ENCODE data around the gene INHBA.

Gene INHBA

DNA sequence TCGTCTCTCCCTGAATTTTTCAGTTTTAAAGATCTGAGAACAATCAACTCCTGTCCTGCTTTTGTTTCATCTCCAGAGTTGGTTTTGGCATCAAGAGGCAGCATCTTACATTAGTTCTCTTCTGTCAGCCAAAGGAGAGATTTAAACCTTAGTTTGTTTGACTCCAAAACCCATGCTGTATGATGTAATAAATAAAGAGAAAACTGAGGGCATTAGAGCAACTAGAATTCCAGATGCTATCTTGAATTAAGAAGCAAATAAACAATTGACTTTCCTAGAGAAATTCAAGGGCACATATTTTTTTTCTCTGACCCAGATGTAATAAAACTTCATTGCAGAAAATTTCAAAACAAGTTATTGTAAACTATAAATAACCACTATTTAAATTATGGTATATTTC lies 54.4 kb downstream of the INHBA start:
- Histone ChIP-seq H3K27me3 (ENCODE audit: control insufficient read depth, insufficient read depth, low read length) (no peaks in the 10 kb centered on the region), H3K36me3 (ENCODE audit: control insufficient read depth, insufficient read depth, low read length) (no peaks in the 10 kb centered on the region), H3K9me3 (ENCODE audit: control insufficient read depth, insufficient read depth, low read length) (no peaks in the 10 kb centered on the region), H3K4me1 (ENCODE audit: control insufficient read depth, insufficient read depth, low read length) (peaks cover 2% of the 10 kb centered on the region; the same call in 1 of the 2 replicates), H3K4me3 (ENCODE audit: low read length) (no peak overlapping the region), H3K27ac (ENCODE audit: low read length) (no peak overlapping the region)
- no peak for DNase-seq (ENCODE audit: low read depth, low spot score)
- WGBS (ENCODE audit: insufficient coverage, insufficient read length), result no CpG with 5 or more reads among the region's 1 CpG

DNA sequence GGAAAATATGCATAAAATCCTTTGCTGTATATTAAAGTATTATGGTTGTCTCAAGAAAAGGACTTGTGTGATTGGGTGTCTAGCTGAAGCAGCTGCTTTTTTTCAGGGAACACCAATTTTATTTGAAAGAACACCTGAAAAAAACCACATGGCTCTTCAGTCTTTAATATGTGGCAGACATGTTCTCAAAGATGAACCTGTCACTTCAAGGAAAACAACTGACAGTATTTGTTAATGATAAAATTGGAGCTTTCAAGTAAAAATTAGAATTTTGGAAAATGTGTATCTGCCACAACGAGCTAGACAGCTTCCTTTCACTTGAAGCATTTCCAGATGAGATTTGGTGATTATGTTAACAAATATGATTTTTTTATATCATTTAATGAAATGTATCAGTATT lies 59.3 kb downstream of the INHBA start:
- no peaks in the 10 kb centered on the region for H3K9me3 ChIP-seq (ENCODE audit: control insufficient read depth, insufficient read depth, low read length)
- no peak overlapping the region for H3K27ac ChIP-seq (ENCODE audit: low read length)
- no peak for DNase-seq (ENCODE audit: low read depth, low spot score)
- no peaks in the 10 kb centered on the region for H3K27me3 ChIP-seq (ENCODE audit: control insufficient read depth, insufficient read depth, low read length)
- no peaks in the 10 kb centered on the region for H3K36me3 ChIP-seq (ENCODE audit: control insufficient read depth, insufficient read depth, low read length)
- peaks cover 2% of the 10 kb centered on the region; the same call in 1 of the 2 replicates for H3K4me1 ChIP-seq (ENCODE audit: control insufficient read depth, insufficient read depth, low read length)
- H3K4me3 ChIP-seq (ENCODE audit: low read length), result no peak overlapping the region
- no CpG with 5 or more reads among the region's 1 CpG for WGBS (ENCODE audit: insufficient coverage, insufficient read length)

GRCh38 chr7:41641665-41642014 lies 61.2 kb downstream of the INHBA start:
- Histone ChIP-seq H3K4me1 (ENCODE audit: control insufficient read depth, insufficient read depth, low read length) (no peaks in the 10 kb centered on the region), H3K4me3 (ENCODE audit: low read length) (no peak overlapping the region), H3K9me3 (ENCODE audit: control insufficient read depth, insufficient read depth, low read length) (no peaks in the 10 kb centered on the region), H3K36me3 (ENCODE audit: control insufficient read depth, insufficient read depth, low read length) (no peaks in the 10 kb centered on the region), H3K27me3 (ENCODE audit: control insufficient read depth, insufficient read depth, low read length) (no peaks in the 10 kb centered on the region), H3K27ac (ENCODE audit: low read length) (no peak overlapping the region)
- DNase-seq (ENCODE audit: low read depth, low spot score), result no peak
- no CpG with 5 or more reads among the region's 2 CpGs for WGBS (ENCODE audit: insufficient coverage, insufficient read length)

DNA sequence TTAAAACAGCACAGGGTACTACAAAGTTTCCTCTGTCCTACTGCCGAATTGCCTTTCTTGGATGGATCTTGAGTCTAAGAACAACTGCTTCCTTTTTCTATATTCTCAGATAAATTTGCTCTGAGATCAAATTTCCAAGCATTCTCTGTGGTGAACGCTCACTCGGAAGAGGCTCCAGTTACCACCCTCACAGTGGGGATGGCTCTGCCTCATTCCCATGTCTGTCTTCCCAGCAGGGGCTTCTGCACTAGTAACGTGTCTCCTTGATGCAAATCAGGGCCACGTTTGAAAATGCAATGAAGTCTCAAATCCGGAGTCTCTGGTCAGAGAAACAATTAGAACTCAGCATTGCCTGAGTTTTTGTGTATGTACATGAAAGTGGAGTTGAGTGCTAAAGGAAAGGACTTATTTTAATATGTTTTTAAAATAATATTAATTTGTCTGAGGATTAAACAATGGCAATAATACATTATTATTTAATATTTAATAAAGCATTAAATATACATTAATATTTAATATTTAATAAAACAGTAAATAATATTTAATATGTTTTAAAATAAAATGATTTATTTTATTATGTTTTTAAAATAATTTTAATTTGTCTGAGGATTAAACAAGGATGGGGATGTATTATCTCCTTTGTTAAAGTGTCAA lies 61.8 kb downstream of the INHBA start:
- no peak overlapping the region for H3K27ac ChIP-seq (ENCODE audit: low read length)
- H3K4me3 ChIP-seq (ENCODE audit: low read length), result no peak overlapping the region
- no peaks in the 10 kb centered on the region for H3K4me1 ChIP-seq (ENCODE audit: control insufficient read depth, insufficient read depth, low read length)
- no peaks in the 10 kb centered on the region for H3K9me3 ChIP-seq (ENCODE audit: control insufficient read depth, insufficient read depth, low read length)
- no peak for DNase-seq (ENCODE audit: low read depth, low spot score)
- no CpG with 5 or more reads among the region's 6 CpGs for WGBS (ENCODE audit: insufficient coverage, insufficient read length)
- H3K27me3 ChIP-seq (ENCODE audit: control insufficient read depth, insufficient read depth, low read length), result no peaks in the 10 kb centered on the region
- no peaks in the 10 kb centered on the region for H3K36me3 ChIP-seq (ENCODE audit: control insufficient read depth, insufficient read depth, low read length)

DNA sequence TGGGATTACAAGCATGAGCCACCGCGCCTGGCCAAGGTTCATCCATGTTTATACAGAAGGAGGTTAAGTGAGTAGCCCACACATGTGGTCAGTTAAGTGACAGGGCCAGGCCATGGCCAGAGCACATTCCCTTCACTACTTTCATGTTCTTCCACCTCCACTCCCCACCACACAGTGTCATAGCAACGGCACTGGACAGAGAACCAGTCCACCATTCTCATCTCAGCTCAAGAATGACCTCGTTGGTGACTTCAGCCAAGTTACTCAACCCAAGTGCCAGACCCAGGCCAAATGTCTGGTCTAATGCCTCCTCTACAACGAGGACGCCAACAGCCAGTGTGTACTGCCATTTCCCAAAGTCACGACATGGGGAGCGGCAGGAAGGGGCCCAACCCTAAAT lies 62.4 kb downstream of the INHBA start:
- no CpG with 5 or more reads among the region's 8 CpGs for WGBS (ENCODE audit: insufficient coverage, insufficient read length)
- Histone ChIP-seq H3K27ac (ENCODE audit: low read length) (no peak overlapping the region), H3K27me3 (ENCODE audit: control insufficient read depth, insufficient read depth, low read length) (no peaks in the 10 kb centered on the region), H3K4me1 (ENCODE audit: control insufficient read depth, insufficient read depth, low read length) (no peaks in the 10 kb centered on the region), H3K4me3 (ENCODE audit: low read length) (no peak overlapping the region), H3K36me3 (ENCODE audit: control insufficient read depth, insufficient read depth, low read length) (no peaks in the 10 kb centered on the region), H3K9me3 (ENCODE audit: control insufficient read depth, insufficient read depth, low read length) (no peaks in the 10 kb centered on the region)
- no peak for DNase-seq (ENCODE audit: low read depth, low spot score)

DNA sequence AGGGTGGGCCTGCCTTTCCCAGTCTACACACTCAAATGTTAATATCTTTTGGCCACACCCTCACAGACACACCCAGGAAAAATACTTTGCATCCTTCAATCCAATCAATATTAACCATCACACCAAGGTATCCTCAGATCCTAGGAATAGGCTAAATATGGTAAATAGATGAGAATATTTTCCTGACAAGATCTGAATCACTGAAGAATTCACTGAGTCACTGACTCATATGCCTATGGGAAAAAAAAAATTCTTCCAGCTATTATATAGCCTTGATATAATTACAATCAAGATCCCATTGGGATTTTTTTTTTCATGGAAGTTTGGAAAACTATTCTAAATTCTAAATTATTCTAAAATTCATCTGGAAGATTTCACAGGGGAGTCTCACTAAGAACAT lies 65.8 kb downstream of the INHBA start:
- Histone ChIP-seq H3K27ac (ENCODE audit: low read length) (no peak overlapping the region), H3K9me3 (ENCODE audit: control insufficient read depth, insufficient read depth, low read length) (no peaks in the 10 kb centered on the region), H3K4me1 (ENCODE audit: control insufficient read depth, insufficient read depth, low read length) (no peaks in the 10 kb centered on the region; the same call in 1 of the 2 replicates), H3K4me3 (ENCODE audit: low read length) (no peak overlapping the region), H3K27me3 (ENCODE audit: control insufficient read depth, insufficient read depth, low read length) (no peaks in the 10 kb centered on the region), H3K36me3 (ENCODE audit: control insufficient read depth, insufficient read depth, low read length) (no peaks in the 10 kb centered on the region)
- DNase-seq (ENCODE audit: low read depth, low spot score), result no peak
